Measurements from ENCODE around the gene SPECC1.

The SPECC1 gene

DNA sequence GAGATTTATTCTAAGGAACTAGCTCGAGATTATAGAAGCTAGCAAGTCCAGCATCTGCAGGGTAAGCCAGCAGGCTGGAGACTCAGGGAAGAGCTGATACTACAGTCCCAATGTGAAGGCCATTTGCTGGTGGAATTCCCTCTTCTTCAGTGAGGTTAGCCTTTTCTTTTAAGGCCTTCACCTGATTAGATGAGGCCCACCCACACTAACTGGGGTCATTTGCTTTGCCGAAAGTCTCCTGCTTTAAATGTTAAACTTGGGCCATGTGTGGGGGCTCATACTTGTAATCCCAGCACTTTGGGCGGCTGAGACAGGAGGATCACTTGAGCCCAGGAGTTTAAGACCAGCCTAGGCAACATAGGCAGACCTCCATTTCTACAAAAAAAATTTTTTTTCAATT, 289.9 kb downstream of the SPECC1 start:
- Histone ChIP-seq H3K36me3 (peaks cover 11 to 80% (median 51%) of the 10 kb centered on the region in 11 experiments; a peak in 21 of 22 replicates), H3K9me3 (replicated peaks in 1 of 11) (peaks cover 0 to 17% (median 0%) of the 10 kb centered on the region in 11 experiments; a peak in 8 of 22 replicates), H4K20me1 (peaks cover 0 to 6% (median 0%) of the 10 kb centered on the region in 11 experiments; a peak in 2 of 22 replicates), H3K9ac (no peak overlapping the region), H3K4me1 (peaks cover 0 to 9% (median 3%) of the 10 kb centered on the region in 10 experiments; a peak in 10 of 20 replicates), H3K4me2 (no peak overlapping the region), H3K27ac (no peak overlapping the region), H3K4me3 (no peak overlapping the region), H3K27me3 (no peaks in the 10 kb centered on the region)
- no peak for TF ChIP-seq Cebpa-rat (IDR thresholded peaks at IDR 0.05)

DNA sequence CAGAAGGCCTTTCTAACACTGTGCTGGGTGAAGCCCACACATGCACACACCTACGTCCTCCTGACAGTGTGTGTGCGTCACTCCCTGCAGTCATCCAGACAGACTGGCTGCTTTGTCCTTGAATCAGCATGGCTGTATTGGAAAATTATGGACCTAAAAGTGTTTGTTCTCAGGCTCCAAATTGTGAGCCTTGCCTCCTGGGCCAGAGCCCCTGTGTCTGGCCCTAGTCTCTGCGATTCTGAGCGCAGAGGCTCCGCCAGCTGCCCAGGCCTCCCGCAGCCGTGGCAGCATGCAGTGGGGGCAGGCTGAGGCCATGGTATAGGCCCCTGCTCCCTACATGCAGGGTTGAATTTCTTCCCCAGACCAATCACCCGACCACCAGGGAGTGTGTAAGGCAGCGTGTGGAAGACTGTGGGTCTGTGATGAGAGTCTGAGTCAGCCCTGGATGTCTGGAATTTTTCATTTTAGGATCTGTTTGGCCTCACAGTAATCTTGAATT, 291.3 kb downstream of the SPECC1 start:
- H3K4me2 ChIP-seq: no peak overlapping the region
- H3K9me3 ChIP-seq (replicated peaks in 1 of 11): peaks cover under 1 to 23% (median 11%) of the 10 kb centered on the region in 11 experiments; a peak in 13 of 22 replicates
- H4K20me1 ChIP-seq: peaks cover 0 to 6% (median 0%) of the 10 kb centered on the region in 11 experiments; a peak in 2 of 22 replicates
- no peaks in the 10 kb centered on the region for H3K27me3 ChIP-seq
- H3K4me1 ChIP-seq: peaks cover 0 to 14% (median 4%) of the 10 kb centered on the region in 10 experiments; a peak in 10 of 20 replicates
- no peak overlapping the region for H3K27ac ChIP-seq
- TF ChIP-seq Cebpa-rat (IDR thresholded peaks at IDR 0.05): no peak
- peaks cover 11 to 87% (median 51%) of the 10 kb centered on the region in 11 experiments; a peak in 21 of 22 replicates for H3K36me3 ChIP-seq
- H3K9ac ChIP-seq: no peak overlapping the region
- no peak overlapping the region for H3K4me3 ChIP-seq

DNA sequence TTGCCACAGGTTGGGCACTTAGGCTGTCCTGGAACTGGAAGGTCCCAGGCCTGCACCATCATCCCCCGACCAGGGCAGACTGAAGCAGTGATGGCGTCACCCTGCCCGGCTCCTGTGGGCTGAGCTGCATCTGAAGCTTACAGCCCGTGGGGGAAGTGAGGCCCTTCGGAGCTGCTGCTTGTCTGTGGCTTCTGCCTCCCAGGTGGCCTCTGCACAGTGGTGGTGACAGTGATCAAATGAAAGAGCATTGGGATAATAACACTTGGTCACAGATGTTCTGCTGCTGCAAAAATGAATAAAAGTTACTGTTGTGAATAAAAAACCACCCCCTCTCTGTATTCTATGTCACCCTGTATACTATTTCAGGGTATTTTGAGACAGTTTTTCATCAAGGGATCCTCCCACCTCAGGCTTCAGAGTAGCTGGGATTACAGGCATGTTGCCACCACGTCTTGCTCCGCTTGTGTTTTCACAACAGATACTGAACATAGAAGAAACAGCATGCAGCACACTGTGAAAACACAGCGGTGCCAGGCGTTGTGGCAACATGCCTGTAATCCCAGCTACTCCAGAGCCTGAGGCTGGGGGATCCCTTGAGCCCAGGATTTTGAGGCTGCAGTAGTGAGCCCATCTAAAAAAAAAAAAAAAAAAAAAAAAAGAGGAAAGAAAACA, 293.2 kb downstream of the SPECC1 start:
- Histone ChIP-seq H3K27ac (no peak overlapping the region), H3K4me3 (no peak overlapping the region), H4K20me1 (peaks cover 0 to 6% (median 0%) of the 10 kb centered on the region in 11 experiments; a peak in 2 of 22 replicates), H3K9me3 (replicated peaks in 1 of 11) (peaks cover 18 to 42% (median 30%) of the 10 kb centered on the region in 11 experiments), H3K9ac (no peak overlapping the region), H3K36me3 (peaks cover 19 to 98% (median 61%) of the 10 kb centered on the region in 11 experiments), H3K27me3 (no peaks in the 10 kb centered on the region), H3K4me2 (peak overlapping the region in 4 of 11 experiments; percentile 7 to 18 (median 12); a peak in 4 of 22 replicates), H3K4me1 (peaks cover 0 to 14% (median 4%) of the 10 kb centered on the region in 10 experiments; a peak in 10 of 20 replicates)
- TF ChIP-seq Cebpa-rat (IDR thresholded peaks at IDR 0.05): no peak

DNA sequence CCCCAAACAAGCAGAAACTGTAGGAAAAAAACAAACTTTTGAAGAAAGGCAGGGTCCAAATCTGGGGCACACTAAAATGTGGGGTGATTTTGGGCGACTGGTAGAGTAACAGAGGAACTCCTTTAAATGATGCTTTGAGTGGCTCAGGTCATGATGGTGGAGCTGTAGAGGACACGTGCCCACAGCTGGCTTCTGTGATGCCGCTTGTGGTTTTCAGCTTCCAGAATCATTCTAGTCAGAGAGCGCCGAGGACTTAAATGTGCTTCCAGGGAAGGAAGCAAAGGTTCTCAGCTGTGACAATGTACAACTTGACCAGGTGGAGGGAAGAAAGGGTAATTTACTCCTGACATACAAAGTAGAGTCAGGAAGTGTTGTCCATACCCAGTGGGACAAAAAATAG, 295.8 kb downstream of the SPECC1 start:
- peaks cover 32 to 58% (median 39%) of the 10 kb centered on the region in 11 experiments for H3K9me3 ChIP-seq (replicated peaks in 1 of 11)
- H3K4me1 ChIP-seq: peaks cover 0 to 14% (median 4%) of the 10 kb centered on the region in 10 experiments; a peak in 10 of 20 replicates
- no peak overlapping the region for H3K27ac ChIP-seq

DNA sequence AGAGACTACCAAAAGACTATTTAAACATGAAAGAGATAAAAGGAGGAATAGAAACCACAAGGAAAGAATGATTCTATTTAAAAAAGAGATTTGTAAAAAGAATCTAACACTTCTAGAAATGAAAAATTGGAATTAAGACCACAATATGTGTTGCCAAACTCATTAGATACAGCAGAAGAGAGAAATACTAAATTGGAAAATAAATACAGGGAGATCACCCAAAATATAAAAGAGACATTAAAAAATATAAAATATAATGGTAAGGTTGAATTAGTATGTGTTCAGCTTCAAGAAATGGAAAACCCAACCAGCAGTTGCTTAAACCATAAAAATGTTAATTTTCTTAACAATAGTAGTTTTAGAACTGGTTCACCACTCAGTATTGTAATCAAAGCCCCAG, 297.8 kb downstream of the SPECC1 start:
- Histone ChIP-seq H3K9ac (no peak overlapping the region), H3K4me2 (no peak overlapping the region), H3K4me1 (peaks cover 0 to 11% (median 3%) of the 10 kb centered on the region in 10 experiments; a peak in 10 of 20 replicates), H4K20me1 (0 out of 22 replicates have a peak, but pooled peaks cover 0 to 5% (median 0%) of the 10 kb centered on the region in 11 experiments), H3K27me3 (no peaks in the 10 kb centered on the region), H3K4me3 (no peak overlapping the region), H3K27ac (no peak overlapping the region), H3K9me3 (replicated peaks in 1 of 11) (peaks cover 32 to 58% (median 39%) of the 10 kb centered on the region in 11 experiments), H3K36me3 (peaks cover 23 to 93% (median 59%) of the 10 kb centered on the region in 11 experiments)
- TF ChIP-seq Cebpa-rat (IDR thresholded peaks at IDR 0.05): no peak

More for the DNA sequence above, 295.8 kb downstream of the SPECC1 start:
- Histone ChIP-seq H3K36me3 (peaks cover 23 to 99% (median 63%) of the 10 kb centered on the region in 11 experiments), H4K20me1 (peaks cover 0 to 2% (median 0%) of the 10 kb centered on the region in 11 experiments; a peak in 1 of 22 replicates), H3K9ac (no peak overlapping the region), H3K4me2 (no peak overlapping the region), H3K4me3 (no peak overlapping the region), H3K27me3 (no peaks in the 10 kb centered on the region)
- no peak for TF ChIP-seq Cebpa-rat (IDR thresholded peaks at IDR 0.05)

DNA sequence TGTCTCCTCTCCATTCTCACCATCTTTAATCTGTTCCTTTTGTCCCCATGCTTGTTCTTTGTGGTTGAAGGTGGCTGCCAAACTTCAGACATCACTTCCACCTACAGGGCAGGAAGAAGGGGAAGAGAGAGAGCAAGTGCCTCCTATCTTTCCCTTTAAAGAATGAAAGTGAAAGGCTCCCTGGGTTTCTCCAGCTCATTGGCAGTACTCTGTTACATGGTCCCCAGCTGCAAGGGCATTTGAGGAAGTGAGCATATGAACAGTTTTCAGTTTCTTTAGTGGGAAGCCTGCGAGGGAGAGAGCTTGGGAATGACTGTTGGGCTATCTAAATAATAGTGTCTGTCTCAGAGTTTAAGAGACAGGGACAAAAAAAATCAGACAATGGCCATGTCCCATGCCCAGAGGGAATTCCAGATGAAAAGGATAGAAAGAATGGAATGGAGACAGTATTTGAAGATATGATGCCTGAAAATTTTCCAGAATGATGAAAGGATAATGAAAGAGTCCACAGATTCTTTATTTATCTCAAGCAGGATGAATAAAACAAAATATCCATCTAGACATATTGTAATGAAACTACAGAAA, 298.3 kb downstream of the SPECC1 start:
- Histone ChIP-seq H3K4me2 (no peak overlapping the region), H3K9ac (no peak overlapping the region), H4K20me1 (peaks cover 0 to 5% (median 0%) of the 10 kb centered on the region in 11 experiments; a peak in 1 of 22 replicates), H3K4me3 (no peak overlapping the region), H3K9me3 (replicated peaks in 1 of 11) (peaks cover 32 to 58% (median 39%) of the 10 kb centered on the region in 11 experiments), H3K4me1 (peaks cover 0 to 6% (median under 1%) of the 10 kb centered on the region in 10 experiments; a peak in 5 of 20 replicates), H3K36me3 (peaks cover 23 to 90% (median 57%) of the 10 kb centered on the region in 11 experiments), H3K27me3 (no peaks in the 10 kb centered on the region), H3K27ac (no peak overlapping the region)
- no peak for TF ChIP-seq Cebpa-rat (IDR thresholded peaks at IDR 0.05)

DNA sequence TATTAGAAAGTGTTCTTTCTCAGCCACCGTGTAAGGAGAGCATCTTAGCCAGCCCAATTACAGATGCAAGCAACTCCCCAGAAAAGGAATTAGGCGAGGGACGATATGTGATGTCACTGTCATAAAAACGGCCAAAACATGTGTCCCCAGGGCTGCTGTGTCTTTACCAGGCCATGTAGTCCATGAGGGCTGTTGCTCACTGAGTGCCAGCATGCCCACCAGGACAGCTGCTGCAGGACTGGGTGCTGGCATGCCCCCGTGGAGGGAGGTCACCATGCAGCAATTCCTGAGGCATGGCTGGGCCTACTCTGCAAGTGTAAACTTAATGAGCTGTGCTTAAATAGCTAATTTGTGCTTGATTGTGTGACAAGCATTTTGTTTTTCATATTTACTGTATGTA, 301.3 kb downstream of the SPECC1 start:
- peaks cover 23 to 92% (median 58%) of the 10 kb centered on the region in 11 experiments for H3K36me3 ChIP-seq
- peaks cover 25 to 36% (median 31%) of the 10 kb centered on the region in 11 experiments for H3K9me3 ChIP-seq (replicated peaks in 1 of 11)
- no peak overlapping the region for H3K9ac ChIP-seq
- no peak overlapping the region for H3K4me2 ChIP-seq
- TF ChIP-seq Cebpa-rat (IDR thresholded peaks at IDR 0.05): no peak
- no peak overlapping the region for H3K27ac ChIP-seq
- no peaks in the 10 kb centered on the region for H3K27me3 ChIP-seq
- no peaks in the 10 kb centered on the region for H3K4me1 ChIP-seq
- H3K4me3 ChIP-seq: no peak overlapping the region
- H4K20me1 ChIP-seq: peaks cover 0 to 5% (median 0%) of the 10 kb centered on the region in 11 experiments; a peak in 1 of 22 replicates

DNA sequence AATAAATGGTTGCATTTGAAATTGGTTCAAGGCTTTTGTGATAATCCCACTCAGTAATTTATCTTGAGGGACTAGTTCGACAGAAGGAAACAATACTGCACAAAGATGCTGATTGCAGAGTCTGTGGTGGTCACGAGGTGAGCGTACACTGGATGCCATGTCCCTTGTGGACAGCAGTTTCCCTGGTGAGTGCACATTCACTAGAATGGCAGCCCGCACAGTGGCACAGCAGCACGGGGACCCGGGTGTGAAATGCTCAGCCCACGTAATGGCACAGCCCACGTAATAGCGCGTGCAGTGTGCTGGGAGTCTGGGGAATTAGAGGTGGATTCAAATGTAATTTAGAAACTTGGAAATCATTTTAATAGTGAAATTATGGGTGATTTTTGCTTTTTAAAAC, 304.1 kb downstream of the SPECC1 start:
- H3K9me3 ChIP-seq (replicated peaks in 1 of 11): peaks cover 0 to 8% (median 5%) of the 10 kb centered on the region in 11 experiments; a peak in 9 of 22 replicates
- H3K36me3 ChIP-seq: peaks cover 4 to 88% (median 37%) of the 10 kb centered on the region in 11 experiments; a peak in 17 of 22 replicates
- peaks cover 0 to 5% (median 0%) of the 10 kb centered on the region in 11 experiments; a peak in 1 of 22 replicates for H4K20me1 ChIP-seq
- TF ChIP-seq Cebpa-rat (IDR thresholded peaks at IDR 0.05): no peak
- H3K4me2 ChIP-seq: no peak overlapping the region
- no peaks in the 10 kb centered on the region for H3K27me3 ChIP-seq
- no peaks in the 10 kb centered on the region for H3K4me1 ChIP-seq
- no peak overlapping the region for H3K9ac ChIP-seq
- H3K27ac ChIP-seq: no peak overlapping the region
- no peak overlapping the region for H3K4me3 ChIP-seq
